Fibroblast of the aortic adventitia (primary cell): ENCODE measurements around the gene CALML5. TPM values are rescaled to one million over a fixed set of nuclear protein-coding genes. Genes with fewer than 3 reads are reported as not detected.

Experiments
- DNase-seq: peaks from one replicate; pipeline ENCODE4 v3.0.0-alpha.2; 2010; ENCODE audit warnings: low read depth
- H3K4me3 ChIP-seq: 2 replicates; pipeline ENCODE4 v1.5.1; 2011; ENCODE audit warnings: low read depth, mild to moderate bottlenecking, control low read depth, low read length, moderate library complexity
- total RNA-seq: library from RNA; depleted of rRNA; stranded (reverse); fragments of >200 nt; gene quantifications from 2 replicates; pipeline ENCODE4 v1.2.3, GENCODE V29; 2012; ENCODE audit warnings: low replicate concordance
- TF ChIP-seq, protein P1 (sequence below): IDR thresholded peaks from 2 replicates; pipeline ENCODE4 v1.5.1; 2011; ENCODE audit warnings: mild to moderate bottlenecking, low read length, control low read depth, inconsistent platforms; ENCODE audit not compliant: insufficient read depth

The CALML5 gene
- total RNA-seq, 1 donor = not detected

DNA sequence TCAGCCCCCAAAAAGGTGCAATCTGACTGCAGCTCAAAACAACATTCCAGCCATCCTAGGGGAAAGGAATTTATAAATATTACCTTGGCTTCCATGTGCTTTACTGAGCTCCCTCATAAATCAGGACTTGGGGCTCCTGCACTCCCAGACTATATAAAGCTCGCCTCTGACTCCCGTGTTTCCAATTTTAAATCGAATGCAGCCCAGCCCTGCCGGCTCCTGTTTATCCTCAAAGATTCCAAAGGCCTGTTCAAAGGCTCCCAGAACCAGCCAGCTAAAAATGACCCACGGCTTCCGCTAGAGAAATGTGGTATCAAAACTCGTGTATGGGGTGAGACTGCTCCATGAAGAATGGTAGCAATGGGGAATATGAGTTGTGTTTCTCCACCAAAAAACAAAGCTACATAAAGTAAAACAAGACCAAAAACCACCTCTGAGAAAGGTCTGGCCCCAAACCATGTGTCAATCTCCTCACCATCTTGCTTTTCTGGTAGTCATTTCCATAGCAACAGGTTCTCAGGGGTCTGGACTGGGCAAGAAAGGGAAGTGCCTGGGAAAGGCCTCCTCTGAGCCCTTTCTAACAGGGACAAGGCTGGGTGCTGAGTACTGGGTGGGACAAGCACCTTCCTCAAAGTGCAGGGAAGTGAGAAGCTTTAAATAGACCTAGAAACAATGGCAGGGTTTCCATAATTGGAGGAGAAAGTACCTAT lies 30.5 kb upstream of the CALML5 start:
- DNase-seq = no peak
- TF ChIP-seq, protein P1, sequence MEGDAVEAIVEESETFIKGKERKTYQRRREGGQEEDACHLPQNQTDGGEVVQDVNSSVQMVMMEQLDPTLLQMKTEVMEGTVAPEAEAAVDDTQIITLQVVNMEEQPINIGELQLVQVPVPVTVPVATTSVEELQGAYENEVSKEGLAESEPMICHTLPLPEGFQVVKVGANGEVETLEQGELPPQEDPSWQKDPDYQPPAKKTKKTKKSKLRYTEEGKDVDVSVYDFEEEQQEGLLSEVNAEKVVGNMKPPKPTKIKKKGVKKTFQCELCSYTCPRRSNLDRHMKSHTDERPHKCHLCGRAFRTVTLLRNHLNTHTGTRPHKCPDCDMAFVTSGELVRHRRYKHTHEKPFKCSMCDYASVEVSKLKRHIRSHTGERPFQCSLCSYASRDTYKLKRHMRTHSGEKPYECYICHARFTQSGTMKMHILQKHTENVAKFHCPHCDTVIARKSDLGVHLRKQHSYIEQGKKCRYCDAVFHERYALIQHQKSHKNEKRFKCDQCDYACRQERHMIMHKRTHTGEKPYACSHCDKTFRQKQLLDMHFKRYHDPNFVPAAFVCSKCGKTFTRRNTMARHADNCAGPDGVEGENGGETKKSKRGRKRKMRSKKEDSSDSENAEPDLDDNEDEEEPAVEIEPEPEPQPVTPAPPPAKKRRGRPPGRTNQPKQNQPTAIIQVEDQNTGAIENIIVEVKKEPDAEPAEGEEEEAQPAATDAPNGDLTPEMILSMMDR = no peak

DNA sequence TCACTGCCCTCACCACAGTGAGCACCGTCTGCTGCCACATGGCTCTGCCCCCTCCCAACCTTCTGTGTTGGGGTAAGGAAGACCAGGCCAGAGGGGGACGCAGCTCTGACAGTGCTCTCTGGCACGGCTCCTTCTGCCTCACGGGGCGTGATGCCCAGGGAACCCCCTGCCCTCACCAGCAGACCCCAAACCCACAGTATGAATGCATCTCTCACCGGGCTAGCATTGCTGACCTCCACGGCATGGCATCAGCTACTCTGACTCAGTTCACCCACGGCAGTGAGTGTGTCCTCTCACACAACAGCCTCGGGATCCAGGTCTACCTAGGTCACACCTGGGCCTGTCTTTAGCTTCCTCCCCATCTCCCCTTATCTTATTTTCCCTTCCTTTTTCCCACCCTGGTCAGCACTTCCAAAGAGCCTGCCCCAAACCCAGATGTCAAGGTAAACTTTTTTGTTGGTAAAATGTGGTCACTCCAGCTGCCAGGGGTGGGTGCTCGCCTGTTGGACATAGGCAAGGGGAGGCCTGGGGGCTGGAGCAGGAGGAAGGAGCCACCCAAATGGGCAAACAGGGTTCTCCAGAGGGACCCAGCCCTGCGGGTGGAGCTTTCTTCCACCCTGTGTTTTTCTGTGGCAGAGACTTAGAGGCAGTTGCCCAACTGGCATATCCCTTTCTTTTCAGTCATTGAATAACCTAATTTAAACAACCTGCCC lies 29.8 kb upstream of the CALML5 start:
- H3K4me3 ChIP-seq = no peak overlapping the region
- TF ChIP-seq, protein P1 = no peak
- DNase-seq = no peak

More for the DNA sequence above, 30.5 kb upstream of the CALML5 start:
- H3K4me3 ChIP-seq = no peak overlapping the region

DNA sequence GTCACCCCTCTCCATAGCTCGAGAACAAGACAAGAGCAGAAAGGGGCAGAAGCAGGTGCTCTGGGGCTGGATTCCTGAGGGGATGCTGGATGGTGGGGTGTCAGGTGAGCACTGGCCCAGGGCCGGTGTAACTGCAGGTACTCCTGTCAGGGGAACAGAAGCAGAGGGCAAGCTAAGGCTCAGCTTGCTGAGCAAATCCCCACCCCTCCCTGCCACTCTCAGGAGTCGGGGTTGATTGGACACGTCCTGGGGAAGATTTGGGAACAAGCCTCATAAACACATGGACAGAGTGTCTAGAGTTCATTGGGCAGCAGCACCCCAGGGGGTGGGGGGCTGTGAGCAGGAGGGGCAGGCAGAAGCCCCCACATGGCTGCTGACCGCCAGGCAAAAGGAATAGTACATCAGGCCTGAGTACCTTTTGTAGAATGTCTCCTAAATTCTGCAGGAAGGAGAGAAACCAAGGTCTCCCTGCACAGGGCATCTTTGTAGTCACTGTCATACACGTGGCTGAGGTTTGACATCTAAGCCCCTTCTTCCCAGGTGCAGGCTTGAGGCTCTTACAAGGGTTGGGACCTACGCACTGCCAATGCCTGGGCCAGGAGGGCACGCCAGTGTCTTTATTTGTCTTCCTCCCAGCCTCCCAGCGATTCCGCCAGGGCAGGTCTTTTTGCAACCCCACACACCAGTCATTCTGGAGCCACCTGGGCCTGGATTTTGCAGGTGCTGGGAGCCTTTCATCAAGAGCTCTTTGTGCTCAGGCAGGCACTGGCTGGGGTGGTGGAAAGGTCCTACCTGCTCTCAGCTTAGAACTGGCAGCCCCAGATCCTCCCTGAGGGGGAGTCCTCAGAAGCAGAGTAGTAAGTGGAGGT lies 28.2 kb upstream of the CALML5 start:
- no peak for DNase-seq
- H3K4me3 ChIP-seq = no peak overlapping the region
- TF ChIP-seq, protein P1 = no peak

DNA sequence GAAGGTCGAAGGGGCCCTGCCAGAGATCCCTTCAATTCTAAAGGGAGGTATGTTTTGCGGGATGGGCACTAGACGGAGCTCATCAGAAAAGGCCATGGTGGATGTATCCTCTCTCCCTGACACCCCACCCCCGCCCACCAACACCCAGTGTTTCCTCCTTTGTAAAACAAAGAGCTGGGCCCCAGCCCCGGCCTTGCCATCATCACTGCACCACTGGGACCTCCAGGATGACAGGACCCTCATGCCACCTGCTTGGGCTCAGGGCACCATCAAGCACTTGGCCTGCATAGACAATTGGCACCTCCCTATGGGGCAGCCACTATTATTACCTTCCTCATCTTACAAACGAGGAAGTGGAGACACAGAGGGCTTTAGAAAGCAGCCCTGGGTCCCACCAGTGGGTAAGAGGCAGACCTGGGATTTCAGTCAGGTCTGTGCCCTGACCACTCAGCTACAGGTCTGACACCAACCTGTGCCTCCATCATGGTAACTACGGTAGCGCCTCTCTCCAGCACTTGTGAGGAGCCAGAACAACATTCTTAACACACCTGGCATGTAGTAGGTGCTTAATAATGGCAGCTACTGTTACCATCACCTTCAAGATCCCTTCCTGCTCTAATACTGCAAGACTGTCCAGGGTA lies 27.4 kb upstream of the CALML5 start:
- H3K4me3 ChIP-seq = no peak overlapping the region
- DNase-seq = no peak
- TF ChIP-seq, protein P1 = no peak

DNA sequence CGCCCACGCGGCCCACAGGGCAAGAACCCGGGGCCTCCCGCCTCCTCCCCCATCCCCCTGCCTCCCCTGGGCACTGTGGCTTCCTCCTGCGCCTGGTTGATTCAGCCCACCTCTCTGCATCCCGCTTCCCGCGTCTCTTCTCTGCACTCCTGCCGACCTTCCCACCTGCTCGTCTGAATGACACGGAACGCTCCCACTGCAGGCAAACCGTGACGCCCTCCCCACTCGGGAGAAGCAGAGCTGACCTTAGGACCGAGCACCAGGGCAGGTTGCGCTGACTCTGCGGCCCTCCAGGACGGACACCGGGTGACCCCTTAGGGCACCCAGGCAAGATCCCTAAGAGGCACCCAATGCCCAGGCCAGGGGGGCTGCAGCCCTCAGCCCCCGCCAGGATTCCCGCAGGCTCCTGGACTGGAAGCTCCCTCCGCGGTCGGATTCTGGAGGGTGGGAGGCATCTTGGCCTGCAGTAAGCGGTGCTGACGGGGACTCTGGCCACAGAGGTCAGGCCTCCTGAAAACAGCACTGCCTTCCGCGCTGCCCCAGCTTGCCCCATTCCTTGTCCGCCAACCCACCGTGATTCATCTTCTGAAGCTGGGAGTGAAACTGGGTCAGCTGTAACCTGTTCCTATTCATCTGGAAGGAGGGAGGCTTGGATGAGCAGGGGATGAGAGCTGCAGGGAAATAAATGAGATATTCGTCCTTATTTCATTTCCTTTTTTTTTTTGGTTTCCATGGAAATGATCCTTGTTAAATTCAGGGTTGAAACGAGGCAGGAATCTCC lies 26.4 kb upstream of the CALML5 start:
- no peak overlapping the region for H3K4me3 ChIP-seq
- TF ChIP-seq, protein P1 = no peak
- no peak for DNase-seq
